Stimulated activated CD4-positive, alpha-beta T cell treated with anti-CD3 and anti-CD28 coated beads, Interleukin-4, amount 100 ng/mL, for 24 hours (primary cell): ENCODE measurements around the gene USP35.

Experiments used
- DNase-seq: peaks from one replicate; pipeline ENCODE4 v3.0.0-alpha.2; 2020

Gene USP35

DNA sequence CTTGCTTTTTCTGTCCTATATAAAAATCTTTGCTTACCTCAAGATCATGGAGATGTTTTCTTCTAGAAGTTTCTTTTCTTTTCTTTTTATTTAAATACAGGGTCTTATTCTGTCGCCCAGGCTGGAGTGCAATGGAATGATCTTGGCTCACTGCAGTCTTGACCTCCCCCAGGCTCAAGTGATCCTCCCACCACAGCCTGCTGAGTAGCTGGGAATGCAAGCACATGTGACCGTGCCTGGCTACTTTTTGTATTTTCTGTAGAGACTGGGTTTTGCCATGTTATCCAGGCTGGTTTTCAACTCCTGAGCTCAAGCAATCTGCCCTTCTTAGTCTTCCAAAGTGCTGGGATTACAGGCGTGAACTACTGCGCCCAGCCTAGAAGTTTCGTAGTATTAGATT, 45.3 kb downstream of the USP35 start:
- DNase-seq, result no peak

DNA sequence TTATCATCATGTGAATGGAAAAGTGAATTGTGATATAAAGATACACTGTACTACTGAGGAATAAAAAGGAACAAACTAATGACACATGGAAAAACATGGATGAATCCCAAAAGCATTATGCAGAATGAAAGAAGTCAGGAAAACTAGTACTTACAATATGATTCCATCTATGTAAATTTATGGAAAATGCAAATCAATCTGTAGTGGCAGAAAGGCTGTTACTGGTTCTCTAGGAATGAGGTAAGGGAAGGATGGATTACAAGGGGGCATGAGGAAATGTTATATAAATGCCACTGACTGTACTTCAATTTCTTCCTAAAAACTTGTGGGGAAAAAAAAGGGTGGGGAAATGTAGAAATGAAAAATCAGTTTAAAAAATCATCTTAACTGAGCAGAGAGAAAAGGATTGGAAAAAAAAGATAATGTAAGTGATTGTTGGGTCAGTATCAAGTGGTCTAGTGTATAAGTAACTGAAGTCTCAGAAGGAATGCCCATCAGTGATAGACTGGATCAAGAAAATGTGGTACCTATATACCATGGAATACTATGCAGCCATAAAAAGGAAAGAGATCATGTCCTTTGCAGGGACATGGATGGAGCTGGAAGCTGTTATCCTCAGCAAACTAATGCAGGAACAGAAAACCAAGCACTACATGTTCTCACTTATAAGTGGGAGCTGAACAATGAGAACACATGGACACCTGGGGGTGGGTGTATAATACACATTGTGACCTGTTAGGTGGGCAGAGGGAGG, 48.8 kb downstream of the USP35 start:
- no peak for DNase-seq

DNA sequence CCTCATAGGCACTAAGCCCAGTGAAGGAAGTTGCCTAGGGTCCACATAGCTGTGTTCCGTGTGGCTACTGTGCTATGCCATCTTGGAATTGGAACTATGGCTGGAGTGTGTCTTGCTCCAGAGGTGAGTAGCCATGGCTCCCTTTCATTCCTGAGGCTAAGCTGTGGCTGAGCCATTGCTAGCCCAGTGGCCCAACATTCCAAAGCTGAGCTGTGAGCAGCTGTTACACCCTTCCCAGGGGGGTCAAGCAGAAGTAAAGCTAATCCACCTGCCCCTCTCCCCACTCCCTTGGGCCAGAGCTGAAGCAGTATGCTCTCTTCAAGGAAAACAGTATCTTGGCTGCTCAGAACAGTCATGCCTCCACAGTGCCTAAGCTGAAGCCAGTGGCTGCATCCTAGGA, 51.1 kb downstream of the USP35 start:
- DNase-seq, result no peak

DNA sequence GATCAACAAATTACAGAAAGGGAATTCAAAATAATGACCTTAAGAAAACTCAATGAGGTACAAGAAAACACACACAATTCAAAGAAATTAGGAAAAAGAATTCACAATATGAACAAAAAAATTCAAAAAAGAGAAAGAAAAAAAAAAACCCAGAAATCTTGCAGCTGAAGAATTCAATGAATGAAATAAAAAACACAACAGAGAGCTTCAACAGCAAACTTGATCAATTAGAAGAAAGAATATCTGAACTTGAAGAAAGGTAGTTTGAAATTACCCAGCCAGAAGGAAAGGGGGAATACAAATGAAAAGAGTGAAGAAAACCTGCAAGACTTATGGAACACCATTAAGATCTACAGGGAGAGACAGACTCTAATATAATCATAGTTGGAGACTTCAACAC, 52.8 kb downstream of the USP35 start:
- no peak for DNase-seq

DNA sequence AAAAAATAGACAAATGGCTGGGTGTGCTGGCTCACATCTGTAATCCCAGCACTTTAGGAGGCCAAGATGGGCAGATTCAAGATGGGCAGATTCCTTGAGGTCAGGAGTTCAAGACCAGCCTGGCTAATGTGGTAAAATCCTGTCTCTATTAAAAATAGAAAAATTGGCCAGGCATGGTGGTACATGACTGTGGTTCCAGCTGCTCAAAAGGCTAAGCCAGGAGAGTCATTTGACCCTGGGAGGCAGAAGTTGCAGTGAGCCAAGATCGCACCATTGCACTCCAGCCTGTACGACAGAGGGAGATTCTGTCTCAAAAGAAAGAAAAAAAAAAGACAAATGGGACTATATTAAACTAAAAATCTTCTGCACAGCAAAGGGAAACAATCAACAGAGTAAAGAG, 55.4 kb downstream of the USP35 start:
- DNase-seq, result no peak

DNA sequence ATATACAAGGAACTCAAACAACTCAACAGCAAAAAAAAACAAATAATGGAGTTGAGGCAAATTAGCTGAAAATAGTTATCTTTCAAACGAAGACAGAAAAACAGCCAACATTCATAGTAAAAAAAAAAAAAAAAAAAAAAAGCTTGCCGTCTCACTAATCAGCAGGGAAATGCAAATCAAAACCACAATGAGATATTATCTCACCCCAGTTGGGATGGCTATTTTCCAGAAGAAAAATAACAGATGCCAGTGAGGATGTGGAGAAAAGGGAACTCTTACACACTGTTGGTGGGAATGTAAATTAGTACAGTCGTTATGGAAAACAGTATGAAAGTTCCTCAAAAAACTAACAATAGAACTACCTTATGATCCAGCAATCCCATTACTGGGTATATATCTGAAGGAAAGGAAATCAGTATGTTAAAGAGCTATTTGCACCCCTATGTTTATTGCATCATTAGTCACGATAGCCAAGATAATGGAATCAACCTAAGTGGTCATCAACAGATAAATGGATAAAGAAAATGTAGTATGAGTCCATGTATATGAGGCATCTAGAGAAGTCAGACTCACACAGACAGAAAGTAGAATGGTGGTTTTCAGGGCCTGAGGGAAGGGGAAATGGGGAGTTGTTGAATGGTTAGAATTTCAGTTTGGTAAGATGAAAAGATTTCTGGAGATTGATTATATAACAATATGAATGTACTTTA, 56.0 kb downstream of the USP35 start:
- no peak for DNase-seq

DNA sequence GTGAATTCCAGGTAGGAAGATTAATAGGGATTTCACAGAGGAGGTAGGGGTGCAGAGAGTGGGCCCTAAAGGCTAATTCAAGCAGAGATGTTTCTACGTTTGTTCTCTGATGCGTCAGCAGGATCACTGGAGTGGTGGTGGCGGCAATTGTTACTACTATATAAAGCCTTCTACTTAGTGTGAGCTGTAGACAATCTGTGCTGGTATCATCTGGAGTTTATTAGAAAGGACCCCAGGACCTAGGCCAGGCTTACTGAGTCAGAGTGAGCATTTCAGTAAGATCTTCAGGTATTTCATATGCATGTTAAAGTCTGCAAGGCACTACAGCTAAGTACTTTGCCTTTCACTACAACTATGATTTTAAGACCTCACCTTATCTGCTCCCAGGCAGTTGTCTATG, 59.5 kb downstream of the USP35 start:
- no peak for DNase-seq

DNA sequence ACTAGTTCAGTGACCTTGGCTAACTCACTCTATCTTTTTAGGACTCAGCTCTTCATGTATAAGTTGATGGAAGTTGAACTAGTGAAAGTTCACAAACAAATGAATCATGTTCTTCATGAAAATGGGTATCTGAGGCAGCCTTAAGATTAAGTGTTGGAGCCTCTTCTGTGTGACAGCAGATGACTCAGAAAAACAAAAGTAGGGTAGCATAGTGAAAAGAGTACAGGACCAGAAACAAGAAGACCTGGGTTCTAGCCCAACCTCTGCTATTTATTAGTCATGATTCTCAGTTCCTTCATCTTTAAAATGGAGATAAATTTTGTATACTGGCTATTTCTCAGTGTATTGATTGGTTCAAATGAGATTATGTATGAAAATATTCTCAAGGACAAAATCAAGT, 60.2 kb downstream of the USP35 start:
- DNase-seq, result no peak

DNA sequence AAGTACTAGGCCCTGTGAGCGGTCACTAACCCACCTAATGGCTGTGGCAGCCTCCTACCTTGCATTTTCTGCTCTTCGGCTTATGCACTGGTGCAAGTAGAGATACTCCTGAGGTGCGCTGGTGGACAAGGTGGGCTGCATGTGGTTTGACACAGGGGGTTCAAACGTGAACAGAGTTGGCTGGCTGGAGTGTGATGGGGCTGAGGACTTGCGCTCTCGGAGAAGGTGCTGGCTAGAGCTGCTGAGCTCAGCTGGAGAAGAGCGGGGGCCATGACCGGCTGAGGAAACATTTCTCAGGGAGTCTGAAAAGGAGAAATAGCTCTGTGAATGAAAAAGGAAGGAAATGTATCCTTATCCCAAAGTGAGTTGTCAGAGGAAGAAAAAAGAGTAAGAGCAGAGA, 61.4 kb downstream of the USP35 start:
- DNase-seq, result no peak

DNA sequence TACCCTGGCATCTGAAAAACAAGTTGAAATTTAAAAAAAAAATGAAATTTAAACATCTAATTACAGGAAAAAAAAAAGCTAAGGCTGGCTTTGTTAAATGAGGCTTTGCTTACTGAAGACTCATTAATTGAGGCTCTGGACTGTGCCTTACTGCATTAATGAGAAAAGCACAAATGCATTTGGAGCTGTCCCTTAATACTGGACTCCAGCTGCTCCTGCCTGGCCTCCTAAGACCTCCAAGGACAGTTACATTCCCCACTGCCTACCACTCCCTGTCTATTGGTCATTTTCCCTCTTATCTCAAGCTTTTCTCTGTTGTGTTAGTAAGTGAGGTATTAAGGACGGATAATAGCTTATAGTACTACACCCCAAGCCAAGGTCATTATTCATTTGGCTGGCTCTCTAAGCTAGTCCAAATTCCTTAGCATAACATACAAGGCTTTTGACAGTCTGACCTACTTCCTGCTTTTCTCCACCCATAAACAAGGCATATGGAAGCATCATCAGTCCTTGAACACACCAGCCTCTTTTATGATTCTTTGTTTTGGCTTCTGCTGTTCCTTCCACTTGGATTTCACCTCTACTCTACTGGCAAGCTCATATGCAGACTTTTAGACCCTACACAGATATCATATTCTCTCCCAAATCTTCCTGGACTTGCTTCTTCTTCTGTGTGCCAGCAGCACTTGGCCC, 62.5 kb downstream of the USP35 start:
- DNase-seq, result no peak

DNA sequence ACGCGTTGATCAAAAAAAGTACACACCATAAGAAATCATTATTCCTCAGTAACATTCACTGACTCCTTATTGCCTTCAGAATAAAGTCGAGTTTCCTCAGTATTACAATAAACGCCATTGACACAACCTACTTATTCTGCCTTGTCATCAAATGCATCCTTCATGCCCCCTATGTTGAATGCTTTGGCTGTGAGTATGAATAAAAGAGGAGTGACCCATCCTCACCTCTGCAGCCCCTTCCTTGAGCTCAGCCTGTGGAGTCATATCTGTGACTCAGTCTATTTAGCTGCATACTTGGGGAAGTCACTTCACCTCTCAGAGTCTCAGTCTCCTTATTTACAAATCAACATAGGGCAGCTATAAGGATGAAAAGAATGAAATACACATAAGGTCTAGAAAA, 65.1 kb downstream of the USP35 start:
- no peak for DNase-seq

DNA sequence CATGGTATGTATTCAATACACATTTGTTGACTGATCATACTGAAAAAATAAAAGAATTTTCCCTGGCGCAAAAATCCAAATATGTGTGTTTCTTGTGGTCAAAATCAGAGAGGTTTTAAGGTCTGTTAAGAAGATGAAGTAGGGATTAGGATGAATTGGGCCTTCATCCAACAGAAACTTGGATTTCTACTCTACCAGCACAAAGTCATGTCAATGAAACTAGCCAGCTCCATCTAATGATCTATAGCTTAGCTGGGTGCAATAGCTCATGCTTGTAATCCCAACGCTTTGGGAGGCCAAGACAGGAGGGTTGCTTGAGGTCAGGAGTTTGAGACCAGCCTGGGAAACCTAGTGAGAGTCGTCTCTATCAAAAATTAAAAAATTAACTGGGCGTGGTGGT, 65.5 kb downstream of the USP35 start:
- DNase-seq, result no peak

DNA sequence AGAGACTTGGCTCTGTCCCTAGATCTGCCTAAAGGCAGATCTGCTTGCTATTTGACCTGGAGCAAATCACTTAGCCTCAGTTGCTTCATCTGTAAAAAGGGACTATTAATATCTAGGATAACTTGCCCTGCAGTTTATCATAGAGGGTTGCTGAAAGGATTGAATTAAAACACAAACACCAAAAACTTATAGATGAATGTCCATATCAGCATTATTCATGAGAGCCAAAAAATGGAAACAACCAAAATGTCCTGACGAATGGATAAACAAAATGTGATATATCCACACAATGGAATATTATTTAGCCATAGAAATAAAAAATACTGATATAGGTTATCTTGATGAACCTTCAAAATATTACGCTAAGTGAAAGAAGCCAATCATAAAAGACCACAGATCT, 67.2 kb downstream of the USP35 start:
- no peak for DNase-seq

DNA sequence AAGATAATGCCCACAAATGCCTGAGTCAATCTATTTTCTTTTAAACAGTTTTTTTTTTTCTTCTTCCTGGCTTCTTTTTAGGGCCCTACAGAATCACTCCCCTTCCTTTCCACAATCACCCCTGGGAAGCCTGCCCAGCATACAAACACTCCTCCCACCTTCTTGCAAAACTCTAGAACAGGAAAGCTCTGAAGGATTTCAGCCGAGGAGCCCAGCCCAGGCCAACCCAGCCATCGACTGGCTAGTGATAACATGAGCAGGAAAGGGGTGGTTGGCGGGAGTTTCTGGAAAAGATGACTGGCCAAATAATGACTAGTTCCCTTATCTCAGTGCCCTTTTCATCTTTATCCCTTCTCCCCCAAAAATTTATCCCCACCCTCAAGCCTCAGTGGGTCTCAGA, 68.2 kb downstream of the USP35 start:
- no peak for DNase-seq

DNA sequence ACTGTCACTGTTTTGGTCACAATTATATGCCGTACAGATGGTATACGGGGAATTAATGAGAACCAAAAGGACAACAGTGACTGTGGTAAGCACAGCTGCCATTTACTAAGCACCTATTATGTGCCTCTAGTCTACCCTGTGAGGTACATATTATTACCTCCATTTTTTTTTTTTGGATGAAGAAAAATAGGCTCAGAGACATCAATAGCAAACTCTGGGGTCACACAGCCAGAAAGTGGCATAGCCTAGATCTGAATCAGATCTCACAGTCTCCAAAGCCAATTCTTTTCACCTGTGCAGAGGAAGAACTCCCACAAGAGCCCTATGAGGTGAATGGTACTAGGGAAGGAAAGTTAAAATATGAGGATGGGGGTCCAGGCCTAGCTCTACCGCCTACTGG, 68.9 kb downstream of the USP35 start:
- DNase-seq, result no peak

DNA sequence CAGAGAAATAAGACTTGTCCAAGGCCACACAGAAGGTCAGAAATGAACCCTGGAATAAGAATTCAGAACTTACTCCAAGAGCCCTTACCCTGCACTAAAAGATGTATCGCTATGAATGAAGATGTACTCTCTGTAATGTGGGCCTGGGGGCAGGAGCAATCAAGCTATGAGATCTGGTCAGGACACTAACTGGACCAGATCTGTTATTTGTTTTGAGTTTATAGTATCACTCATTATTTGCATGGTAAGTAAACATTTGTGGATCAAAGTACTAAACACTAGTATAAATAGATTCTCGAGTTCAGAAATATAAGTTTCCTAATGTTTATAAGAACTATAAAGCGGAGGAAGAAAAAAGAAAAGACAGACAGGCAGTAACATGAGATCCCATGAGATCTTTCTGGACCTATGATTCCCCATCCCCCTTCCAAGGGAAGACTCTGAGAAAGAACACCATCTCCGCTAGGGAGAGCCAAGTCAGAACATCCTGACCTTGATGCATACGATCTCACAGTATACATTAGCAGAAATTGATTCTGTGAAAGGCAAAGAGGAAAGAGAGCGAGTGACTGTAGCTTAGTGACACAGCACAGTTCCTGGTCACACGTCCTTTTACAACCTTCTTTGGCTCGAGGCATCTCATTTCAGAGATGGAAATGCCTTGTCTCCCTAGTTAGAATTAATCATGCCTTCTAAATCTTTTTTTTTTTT, 71.2 kb downstream of the USP35 start:
- DNase-seq, result no peak

DNA sequence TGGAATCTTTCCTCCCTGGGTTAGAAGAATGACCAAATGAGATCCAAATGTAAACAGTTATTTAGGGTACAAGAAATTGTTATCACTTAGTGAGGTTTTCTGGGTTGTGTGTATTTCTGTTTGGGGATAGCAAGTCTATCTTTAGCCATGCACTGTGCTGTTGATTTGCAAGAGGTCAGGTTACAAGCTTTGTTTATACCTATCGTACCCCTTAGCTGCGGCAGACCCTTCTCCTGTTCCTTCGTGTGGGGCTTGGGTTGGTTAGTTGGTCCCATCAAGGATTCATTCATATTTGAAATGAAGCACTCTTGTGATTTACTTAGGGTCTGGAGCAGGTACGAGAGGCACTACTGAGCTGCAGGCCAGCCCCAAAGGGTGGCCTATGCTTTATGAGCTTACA, 72.6 kb downstream of the USP35 start:
- no peak for DNase-seq

DNA sequence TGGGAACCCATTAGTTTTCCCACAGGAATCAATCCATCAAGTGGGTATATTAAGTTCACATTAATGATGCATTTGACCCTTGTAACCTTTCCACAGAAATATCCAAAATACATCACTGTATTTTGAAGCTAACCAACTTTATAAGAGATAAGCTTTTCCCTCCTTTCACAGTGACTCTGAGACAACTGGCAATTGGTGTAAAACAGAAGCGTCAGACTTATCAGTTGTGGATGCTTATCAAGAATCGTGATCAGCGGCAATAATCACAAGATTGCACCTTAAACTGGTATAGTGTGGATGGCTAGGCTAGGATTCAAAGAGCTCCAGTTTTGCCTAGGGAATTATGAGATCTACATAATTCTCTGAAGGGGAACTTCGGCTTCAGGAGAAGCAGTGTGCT, 73.1 kb downstream of the USP35 start:
- DNase-seq, result no peak

DNA sequence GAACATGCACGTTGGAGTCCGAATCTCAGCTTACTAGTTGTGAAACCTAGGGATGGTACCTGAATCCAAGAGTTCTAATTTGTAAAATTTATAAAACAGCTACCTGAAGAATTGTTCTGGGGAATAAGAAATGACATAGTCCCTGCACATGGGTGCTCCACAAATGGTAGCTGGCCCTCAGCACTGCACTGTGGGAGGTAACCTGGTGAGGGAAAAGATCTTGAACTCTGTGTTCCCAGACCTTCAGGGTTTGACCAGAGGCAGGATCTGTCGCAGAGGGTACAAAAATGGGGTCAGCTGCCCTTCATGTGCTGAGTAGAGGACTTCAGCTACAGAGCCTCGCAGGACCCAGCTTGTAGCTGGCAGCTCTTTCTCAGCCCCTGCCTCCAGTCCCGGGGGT, 73.5 kb downstream of the USP35 start:
- no peak for DNase-seq

DNA sequence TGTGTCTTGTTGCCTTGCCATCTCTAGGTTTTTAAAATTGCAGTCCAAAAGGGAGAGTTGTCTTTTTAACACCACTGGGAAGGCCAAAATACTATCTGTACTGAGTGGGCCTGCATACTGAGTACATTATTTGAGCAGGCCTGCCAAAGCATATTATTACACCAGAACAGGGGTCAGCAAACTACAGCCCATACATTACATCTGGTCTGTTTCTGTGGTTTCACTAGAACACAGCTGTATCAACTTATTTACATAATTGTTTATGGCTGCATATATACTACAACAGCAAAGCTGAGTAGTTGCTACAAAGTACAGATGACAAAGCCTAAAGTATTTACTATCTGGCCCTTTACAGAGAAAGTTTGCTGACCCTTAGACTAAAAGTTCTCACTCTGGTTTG, 74.0 kb downstream of the USP35 start:
- DNase-seq, result no peak
